ENCODE data around the gene ACTMAP.

ACTMAP gene

GRCh38 chr19:40695881-40696280, 54.4 kb downstream of the ACTMAP start:
- Histone ChIP-seq H3K27ac (no peak overlapping the region), H3K36me3 (replicated peaks) (no peaks in the 10 kb centered on the region), H3K27me3 (replicated peaks) (no peaks in the 10 kb centered on the region), H3K4me3 (ENCODE audit: low read depth, low read length) (no peak overlapping the region)
- no peak for DNase-seq
- in situ Hi-C loops (cut with HindIII; ENCODE audit: low pct_ligation_motif_present, low sequenced_read_pairs) = no loop called here
- TF ChIP-seq CTCF (IDR thresholded peaks at IDR 0.05; ENCODE audit: low read depth, low read length, missing control alignments) = no peak

DNA sequence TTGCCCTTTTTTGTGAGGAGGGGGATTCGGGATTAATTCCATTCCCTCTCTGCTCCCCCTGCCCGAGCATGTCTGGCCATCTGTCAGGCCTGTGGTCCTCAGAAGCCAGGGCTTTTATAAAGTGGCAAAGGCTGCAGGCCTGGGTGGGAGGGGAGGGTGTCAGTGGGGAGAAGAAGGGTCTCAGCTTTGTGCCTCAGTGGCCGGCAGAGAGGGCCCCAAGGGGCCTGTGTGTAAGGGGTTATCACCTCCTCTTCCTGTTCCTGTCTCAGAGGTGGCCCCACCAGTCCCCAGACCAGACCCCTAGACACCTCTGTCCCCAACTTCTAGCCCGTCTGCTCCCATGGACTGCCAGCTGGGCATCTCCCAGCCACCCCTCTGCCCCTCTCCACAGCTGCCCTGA, 56.4 kb downstream of the ACTMAP start:
- no peak overlapping the region for H3K27ac ChIP-seq
- no peaks in the 10 kb centered on the region for H3K36me3 ChIP-seq (replicated peaks)
- no peak for DNase-seq
- H3K27me3 ChIP-seq (replicated peaks) = no peaks in the 10 kb centered on the region
- in situ Hi-C loops (cut with HindIII; ENCODE audit: low pct_ligation_motif_present, low sequenced_read_pairs) = no loop called here
- no peak overlapping the region for H3K4me3 ChIP-seq (ENCODE audit: low read depth, low read length)
- no peak for TF ChIP-seq CTCF (IDR thresholded peaks at IDR 0.05; ENCODE audit: low read depth, low read length, missing control alignments)

DNA sequence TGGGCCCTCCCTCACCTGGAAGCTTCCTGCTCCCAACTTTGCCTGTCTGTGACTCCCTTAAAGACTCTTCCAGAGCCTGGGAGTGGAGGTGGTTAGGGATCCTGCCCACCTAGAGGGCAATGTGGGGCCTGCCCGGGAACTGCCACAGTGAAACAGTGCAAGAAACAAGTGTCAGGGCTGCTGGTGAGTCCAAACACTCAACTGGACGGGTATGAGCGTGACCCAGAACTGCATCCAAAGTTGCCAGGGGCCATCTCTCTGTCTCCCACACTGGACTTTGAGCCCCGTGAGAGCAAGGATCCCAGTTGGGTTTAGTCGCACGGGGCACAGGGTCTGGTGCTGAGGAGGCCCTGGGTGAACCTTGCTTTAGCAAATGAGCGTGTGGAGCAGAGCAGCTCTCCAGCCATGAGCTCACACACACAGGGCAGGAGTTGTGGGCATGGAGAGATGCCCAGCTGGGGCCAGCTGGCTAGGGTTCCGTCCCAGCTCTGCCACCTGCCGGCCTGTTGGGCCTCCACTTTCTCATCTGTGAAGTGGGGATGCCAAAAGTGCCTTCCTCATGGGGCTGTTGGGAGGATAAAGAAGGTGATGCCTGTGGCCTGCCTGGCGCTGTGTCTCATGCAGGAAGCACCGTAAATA, 57.0 kb downstream of the ACTMAP start:
- Histone ChIP-seq H3K36me3 (replicated peaks) (no peaks in the 10 kb centered on the region), H3K27me3 (replicated peaks) (no peaks in the 10 kb centered on the region), H3K27ac (no peak overlapping the region), H3K4me3 (ENCODE audit: low read depth, low read length) (no peak overlapping the region)
- in situ Hi-C loops (cut with HindIII; ENCODE audit: low pct_ligation_motif_present, low sequenced_read_pairs) = no loop called here
- no peak for TF ChIP-seq CTCF (IDR thresholded peaks at IDR 0.05; ENCODE audit: low read depth, low read length, missing control alignments)
- no peak for DNase-seq

DNA sequence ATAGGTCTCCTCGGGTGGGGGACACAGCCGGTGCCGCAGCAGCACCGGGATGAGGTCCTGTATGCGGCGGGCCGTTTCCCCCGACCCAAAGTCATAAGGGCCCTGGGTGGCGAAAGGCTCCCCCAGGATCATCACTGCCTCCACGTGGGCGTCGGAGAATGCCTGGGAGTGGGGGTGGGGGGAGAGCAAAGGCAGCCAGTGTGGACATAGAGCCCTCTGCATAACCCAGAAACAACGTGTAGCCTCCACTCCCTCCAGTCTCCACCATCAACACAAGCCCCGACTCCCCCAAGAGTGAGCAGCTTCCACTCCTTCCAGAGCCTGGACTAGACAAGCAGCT, 58.1 kb downstream of the ACTMAP start:
- H3K27me3 ChIP-seq (replicated peaks) = no peaks in the 10 kb centered on the region
- in situ Hi-C loops (cut with HindIII; ENCODE audit: low pct_ligation_motif_present, low sequenced_read_pairs) = no loop called here
- TF ChIP-seq CTCF (IDR thresholded peaks at IDR 0.05; ENCODE audit: low read depth, low read length, missing control alignments) = no peak
- no peaks in the 10 kb centered on the region for H3K36me3 ChIP-seq (replicated peaks)
- no peak overlapping the region for H3K27ac ChIP-seq
- DNase-seq = no peak
- H3K4me3 ChIP-seq (ENCODE audit: low read depth, low read length) = no peak overlapping the region

DNA sequence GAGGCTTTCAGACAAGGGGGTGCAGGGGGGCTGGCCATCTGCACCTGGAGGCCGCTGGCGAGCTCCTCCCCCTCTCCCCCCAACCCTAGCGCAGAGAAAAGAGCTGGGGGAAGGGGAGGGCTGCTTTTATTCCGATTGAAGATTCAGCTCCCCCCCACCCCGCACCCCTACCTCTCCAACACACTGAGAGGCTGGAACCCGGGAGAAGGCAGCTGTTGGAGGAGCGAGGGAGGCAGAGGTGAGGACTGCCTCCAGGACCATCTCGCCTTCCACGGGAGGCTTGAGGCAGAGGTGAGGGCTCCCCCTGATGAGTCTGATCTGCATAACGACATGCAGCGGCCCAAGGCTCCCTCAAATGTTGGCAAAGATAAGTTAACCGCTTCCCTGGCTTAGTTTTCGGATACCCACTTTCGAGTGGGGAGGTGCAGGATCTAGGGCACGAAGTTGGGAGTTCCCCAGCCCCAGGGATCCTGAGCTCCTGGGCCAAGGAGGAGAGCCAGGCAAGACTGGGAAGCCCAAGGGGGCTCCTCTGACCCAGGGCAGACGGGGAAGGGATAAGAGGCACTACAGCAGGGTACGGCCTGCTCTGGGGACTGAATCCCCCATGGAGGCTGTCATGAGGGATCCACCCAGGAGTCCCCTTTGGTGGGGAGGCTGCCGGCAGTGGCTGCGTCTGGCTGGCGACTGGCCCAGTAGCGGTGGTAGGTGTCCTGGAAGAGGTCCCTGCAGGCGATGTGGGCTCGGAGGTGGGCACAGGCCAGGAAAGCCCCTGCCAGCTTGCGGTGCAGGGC, 58.7 kb downstream of the ACTMAP start:
- Histone ChIP-seq H3K27ac (peak overlapping the region; percentile 92), H3K4me3 (ENCODE audit: low read depth, low read length) (no peak overlapping the region)
- no peak for TF ChIP-seq CTCF (IDR thresholded peaks at IDR 0.05; ENCODE audit: low read depth, low read length, missing control alignments)

More for the DNA sequence above, 58.7 kb downstream of the ACTMAP start:
- peaks cover under 1% of the 10 kb centered on the region for H3K36me3 ChIP-seq (replicated peaks)
- no peaks in the 10 kb centered on the region for H3K27me3 ChIP-seq (replicated peaks)
- DNase-seq = no peak
- in situ Hi-C loops (cut with HindIII; ENCODE audit: low pct_ligation_motif_present, low sequenced_read_pairs) = no loop called here

All from brain microvascular endothelial cell (primary cell).